Measurements from ENCODE around the gene SIX6. TPM values are rescaled to one million over a fixed set of nuclear protein-coding genes. Genes with fewer than 3 reads are reported as not detected.

The SIX6 gene
- total and polyA plus RNA-seq, 4 donors, result not detected

- Histone ChIP-seq H3K9ac (ENCODE audit: low read depth in 1 of 2, low read length in 2 of 2) (no peak overlapping the region), H3K27me3 (ENCODE audit: control insufficient read depth in 4 of 4, insufficient read depth in 4 of 4, low read length in 3 of 4) (peaks cover 0 to 3% (median 0%) of the 10 kb centered on the region in 4 donors), H3K4me3 (ENCODE audit: low read depth in 1 of 3, low read length in 3 of 3) (no peak overlapping the region), H3K9me3 (ENCODE audit: control insufficient read depth in 4 of 4, low read length in 3 of 4) (no peaks in the 10 kb centered on the region), H3K4me1 (ENCODE audit: control insufficient read depth in 4 of 4, insufficient read depth in 4 of 4, low read length in 3 of 4) (no peaks in the 10 kb centered on the region), H3K27ac (ENCODE audit: low read depth in 1 of 2, low read length in 2 of 2) (no peak overlapping the region), H3K36me3 (ENCODE audit: control insufficient read depth in 4 of 4, insufficient read depth in 3 of 4, low read depth in 1 of 4, low read length in 3 of 4) (no peaks in the 10 kb centered on the region)
- TF ChIP-seq RAD21 (IDR thresholded peaks at IDR 0.05) (no peak), FOXA2 (IDR thresholded peaks at IDR 0.05) (no peak), EGR1 (IDR thresholded peaks at IDR 0.05; ENCODE audit: low read depth in 2 of 2) (no peak), SP1 (IDR thresholded peaks at IDR 0.05) (no peak), ZBTB33 (IDR thresholded peaks at IDR 0.05) (no peak)
- TF ChIP-seq, protein P1, sequence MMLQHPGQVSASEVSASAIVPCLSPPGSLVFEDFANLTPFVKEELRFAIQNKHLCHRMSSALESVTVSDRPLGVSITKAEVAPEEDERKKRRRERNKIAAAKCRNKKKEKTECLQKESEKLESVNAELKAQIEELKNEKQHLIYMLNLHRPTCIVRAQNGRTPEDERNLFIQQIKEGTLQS (IDR thresholded peaks at IDR 0.05), result no peak
- 89% methylated on average over 1 of the region's 1 CpG for WGBS
- no peak for DNase-seq (ENCODE audit: low spot score)
Measured at GRCh38 chr14:60553808-60554207, 44.9 kb downstream of the SIX6 start.

- Histone ChIP-seq H3K9me3 (ENCODE audit: control insufficient read depth in 4 of 4, low read length in 3 of 4) (no peaks in the 10 kb centered on the region), H3K27me3 (ENCODE audit: control insufficient read depth in 4 of 4, insufficient read depth in 4 of 4, low read length in 3 of 4) (peaks cover 0 to 2% (median 0%) of the 10 kb centered on the region in 4 donors), H3K4me3 (ENCODE audit: low read depth in 1 of 3, low read length in 3 of 3) (no peak overlapping the region), H3K27ac (ENCODE audit: low read depth in 1 of 2, low read length in 2 of 2) (no peak overlapping the region), H3K9ac (ENCODE audit: low read depth in 1 of 2, low read length in 2 of 2) (no peak overlapping the region), H3K4me1 (ENCODE audit: control insufficient read depth in 4 of 4, insufficient read depth in 4 of 4, low read length in 3 of 4) (no peaks in the 10 kb centered on the region), H3K36me3 (ENCODE audit: control insufficient read depth in 4 of 4, insufficient read depth in 3 of 4, low read depth in 1 of 4, low read length in 3 of 4) (no peaks in the 10 kb centered on the region)
- DNase-seq (ENCODE audit: low spot score), result no peak
- 29% methylated on average over 7 of the region's 7 CpGs for WGBS
- TF ChIP-seq FOXA2 (IDR thresholded peaks at IDR 0.05) (no peak), JUND (IDR thresholded peaks at IDR 0.05) (no peak), RAD21 (IDR thresholded peaks at IDR 0.05) (peak; percentile 77 to 83), CTCF (IDR thresholded peaks at IDR 0.05; ENCODE audit: low read depth, low read length, missing input control) (peak; percentile 45)
- TF ChIP-seq, protein P1 (IDR thresholded peaks at IDR 0.05), result no peak
Measured at GRCh38 chr14:60561845-60562746, 53.1 kb downstream of the SIX6 start.

Small RNA genes lying within 50 kb of the gene (small RNA-seq; reads per million reads assigned to genes)
- not detected for gene AL049874.4

Other genes starting within 250 kb of the SIX6 start
- not detected for gene C14orf39, start 23.1 kb upstream of the SIX6 start, total RNA-seq
- not detected for gene C14orf39, start 23.1 kb upstream of the SIX6 start, polyA plus RNA-seq
- gene SIX1, start 140.3 kb downstream of the SIX6 start, total RNA-seq, result not detected
- not detected for gene SIX1, start 140.3 kb downstream of the SIX6 start, polyA plus RNA-seq
- gene SIX4, start 215.2 kb downstream of the SIX6 start, total RNA-seq, result under 1 TPM; 0.17 to 0.93 TPM
- gene SIX4, start 215.2 kb downstream of the SIX6 start, polyA plus RNA-seq, result under 1 TPM; 0.08 TPM
- 10 to 100 TPM; 13.8 to 18.5 TPM for gene MNAT1, start 225.6 kb downstream of the SIX6 start, total RNA-seq
- 10 to 100 TPM in 1 of 2 donors, 1 to 10 TPM in 1; 8.9 to 15.5 TPM for gene MNAT1, start 225.6 kb downstream of the SIX6 start, polyA plus RNA-seq